H1 (cell line): Measurements from ENCODE around the gene COL21A1. TPM values are rescaled to one million over a fixed set of nuclear protein-coding genes. Genes with fewer than 3 reads are reported as not detected.

ENCODE experiments used
- CTCF ChIA-PET: fragments of 300-600 bp; sonication (Branson Sonifier 250); formaldehyde crosslinking; loops from one replicate; lab custom pipeline; 2021; ENCODE audit not compliant: partially characterized antibody; lab: Charles Lee
- POLR2A ChIA-PET: fragments of 300-600 bp; sonication (Branson Sonifier 250); formaldehyde crosslinking; loops from one replicate; lab custom pipeline; 2021; ENCODE audit warnings: inconsistent platforms; ENCODE audit not compliant: partially characterized antibody; lab: Charles Lee
- DNase-seq, 2 experiments: peaks; one replicate each; pipeline versions ENCODE4 v3.0.0 to v3.0.0-alpha.2; 2010 to 2022; ENCODE audit warnings: low spot score in 2 of 2, low read depth in 1 of 2, mixed read lengths in 1 of 2
- FAIRE-seq: peaks from 2 replicates; lab custom pipeline; 2011; peaks lifted over from hg19 to GRCh38; lab: Jason Lieb, UNC
- H2AFZ ChIP-seq: 2 replicates; pipeline ENCODE4 v1.8.1; 2012; ENCODE audit warnings: low read length, inconsistent platforms
- H2AK5ac ChIP-seq: 2 replicates; pipeline ENCODE4 v1.6.1; 2013; ENCODE audit warnings: low read depth, low read length
- H2BK120ac ChIP-seq: replicated peaks from 2 replicates; pipeline ENCODE3; 2013; ENCODE audit warnings: low read depth, low read length, inconsistent platforms
- H2BK12ac ChIP-seq: 2 replicates; pipeline ENCODE4 v1.6.1; 2013; ENCODE audit warnings: low read depth, low read length
- H2BK15ac ChIP-seq: 2 replicates; pipeline ENCODE4 v1.6.1; 2013; ENCODE audit warnings: low read length
- H2BK20ac ChIP-seq: 2 replicates; pipeline ENCODE4 v1.6.1; 2013; ENCODE audit warnings: low read length
- H2BK5ac ChIP-seq: 2 replicates; pipeline ENCODE4 v1.6.1; 2013; ENCODE audit warnings: low read depth, low read length
- H3K14ac ChIP-seq: 2 replicates; pipeline ENCODE4 v1.6.1; 2013; ENCODE audit warnings: inconsistent platforms; ENCODE audit not compliant: insufficient read length
- H3K18ac ChIP-seq: 2 replicates; pipeline ENCODE4 v1.6.1; 2013; ENCODE audit warnings: low read length; ENCODE audit errors: extremely low read depth
- H3K23ac ChIP-seq: 2 replicates; pipeline ENCODE4 v1.6.1; 2013; ENCODE audit warnings: inconsistent platforms; ENCODE audit not compliant: insufficient read length
- H3K23me2 ChIP-seq: 2 replicates; pipeline ENCODE4 v1.6.1; 2013; ENCODE audit warnings: low read depth, low read length
- H3K27ac ChIP-seq: 2 replicates; pipeline ENCODE4 v1.6.1; 2011; ENCODE audit warnings: low read depth, low read length, inconsistent platforms
- H3K27me3 ChIP-seq, 4 experiments: replicated peaks in 1 of 4; 1 replicate in 1 of 4; 2 replicates in 3 of 4; pipeline versions ENCODE4 v1.6.1 to v1.8.1; 2011 to 2013; ENCODE audit warnings: low read length in 3 of 4, mild to moderate bottlenecking in 3 of 4, inconsistent platforms in 2 of 4, mixed read lengths in 2 of 4, moderate library complexity in 1 of 4; ENCODE audit not compliant: control insufficient read depth in 3 of 4, insufficient read depth in 3 of 4; ENCODE audit errors: extremely low read depth in 1 of 4
- H3K36me3 ChIP-seq, 4 experiments: 2 replicates each; pipeline versions ENCODE4 v1.6.1 to v1.8.1; 2011 to 2013; ENCODE audit warnings: mild to moderate bottlenecking in 4 of 4, low read length in 3 of 4, moderate library complexity in 2 of 4, control low read depth in 1 of 4, inconsistent platforms in 1 of 4; ENCODE audit not compliant: insufficient read depth in 4 of 4, control insufficient read depth in 2 of 4
- H3K4ac ChIP-seq: replicated peaks from 2 replicates; pipeline ENCODE3; 2013; ENCODE audit warnings: low read length, low read depth, mixed read lengths, inconsistent platforms; ENCODE audit not compliant: insufficient read length
- H3K4me1 ChIP-seq, 4 experiments: replicated peaks in 1 of 4; 1 replicate in 1 of 4; 2 replicates in 3 of 4; pipeline versions ENCODE4 v1.6.1 to v1.8.1; 2011 to 2013; ENCODE audit warnings: low read length in 3 of 4, inconsistent platforms in 2 of 4, mixed read lengths in 1 of 4; ENCODE audit not compliant: insufficient read depth in 4 of 4, control insufficient read depth in 3 of 4
- H3K4me2 ChIP-seq, 2 experiments: 2 replicates each; pipeline versions ENCODE4 v1.6.1 to v1.8.1; 2011 to 2013; ENCODE audit warnings: low read depth in 2 of 2, low read length in 2 of 2, control low read depth in 1 of 2, inconsistent platforms in 1 of 2, mild to moderate bottlenecking in 1 of 2; ENCODE audit not compliant: insufficient read depth in 1 of 2
- H3K4me3 ChIP-seq, 4 experiments: fragments of 200-600, 300-600 bp in 1 of 4; sonication (generic), shearing (Covaris generic), sonication (Bioruptor Twin) in 1 of 4; 2 replicates each; pipeline versions ENCODE4 v1.5.1 to v1.8.1; 2011 to 2016; ENCODE audit warnings: low read length in 4 of 4, low read depth in 3 of 4, control low read depth in 2 of 4, inconsistent platforms in 2 of 4, mild to moderate bottlenecking in 2 of 4, mixed read lengths in 1 of 4, moderate library complexity in 1 of 4; ENCODE audit not compliant: insufficient read depth in 2 of 4; ENCODE audit errors: extremely low read depth in 1 of 4
- H3K56ac ChIP-seq: replicated peaks from 2 replicates; pipeline ENCODE3; 2013; ENCODE audit warnings: low read depth, mild to moderate bottlenecking, mixed read lengths, low read length, inconsistent platforms; ENCODE audit not compliant: insufficient read length
- H3K79me1 ChIP-seq: 2 replicates; pipeline ENCODE4 v1.6.1; 2013; ENCODE audit warnings: low read depth, low read length, control low read depth
- H3K79me2 ChIP-seq, 2 experiments: 2 replicates each; pipeline versions ENCODE4 v1.6.1 to v1.8.1; 2012 to 2013; ENCODE audit warnings: low read length in 2 of 2, mild to moderate bottlenecking in 2 of 2, inconsistent platforms in 1 of 2; ENCODE audit not compliant: insufficient read depth in 2 of 2, control insufficient read depth in 1 of 2
- H3K9ac ChIP-seq, 4 experiments: replicated peaks in 1 of 4; 1 replicate in 1 of 4; 2 replicates in 3 of 4; pipeline versions ENCODE4 v1.6.1 to v1.8.1; 2011 to 2013; ENCODE audit warnings: low read depth in 3 of 4, low read length in 3 of 4, control low read depth in 2 of 4, mild to moderate bottlenecking in 2 of 4, moderate library complexity in 2 of 4, inconsistent platforms in 1 of 4; ENCODE audit errors: extremely low read depth in 1 of 4
- H3K9me3 ChIP-seq, 2 experiments: 2 replicates each; pipeline versions ENCODE4 v1.6.1 to v1.8.1; 2012 to 2013; ENCODE audit warnings: mild to moderate bottlenecking in 2 of 2, moderate library complexity in 2 of 2, control low read depth in 1 of 2, inconsistent platforms in 1 of 2, low read depth in 1 of 2, low read length in 1 of 2, mixed read lengths in 1 of 2; ENCODE audit not compliant: insufficient read depth in 2 of 2
- H4K20me1 ChIP-seq, 2 experiments: replicated peaks in 1 of 2; 2 replicates each; pipeline versions ENCODE3 to v1.8.1; 2011 to 2013; ENCODE audit warnings: inconsistent platforms in 2 of 2, low read length in 2 of 2, mild to moderate bottlenecking in 1 of 2; ENCODE audit not compliant: insufficient read depth in 2 of 2, control insufficient read depth in 1 of 2
- H4K5ac ChIP-seq: 2 replicates; pipeline ENCODE4 v1.6.1; 2013; ENCODE audit warnings: low read length, low read depth, mixed read lengths, inconsistent platforms; ENCODE audit not compliant: insufficient read length
- H4K8ac ChIP-seq: 2 replicates; pipeline ENCODE4 v1.8.0; 2013; ENCODE audit warnings: mild to moderate bottlenecking, moderate library complexity, low read length, inconsistent platforms; ENCODE audit not compliant: insufficient read depth; ENCODE audit errors: extremely low read depth
- H4K91ac ChIP-seq: replicated peaks from 2 replicates; pipeline ENCODE3; 2013; ENCODE audit warnings: low read length, mixed read lengths, inconsistent platforms; ENCODE audit not compliant: insufficient read length
- CBX5 ChIP-seq: fragments of 300-800, 300-1000 bp; sonication (generic); IDR thresholded peaks from 2 replicates; pipeline ENCODE4 v1.7.1; 2016; ENCODE audit warnings: antibody characterized with exemption, low read length, low read depth
- KDM4A ChIP-seq: IDR thresholded peaks from one replicate; pipeline ENCODE4 v1.7.1; 2012; ENCODE audit warnings: low read depth, mild to moderate bottlenecking, moderate library complexity, low read length, inconsistent platforms; ENCODE audit not compliant: severe bottlenecking
- POU5F1 ChIP-seq: IDR thresholded peaks from 2 replicates; pipeline ENCODE4 v1.6.1; 2011; ENCODE audit warnings: low read depth, mild to moderate bottlenecking, low read length, moderate library complexity
- SAP30 ChIP-seq: fragments of 300-600 bp; sonication (generic); IDR thresholded peaks from 2 replicates; pipeline ENCODE4 v1.7.1; 2012; ENCODE audit warnings: low read length, moderate library complexity, mild to moderate bottlenecking, inconsistent platforms; ENCODE audit not compliant: insufficient read depth, insufficient replicate concordance
- SIX5 ChIP-seq: IDR thresholded peaks from 2 replicates; pipeline ENCODE4 v1.6.1; 2011; ENCODE audit warnings: mild to moderate bottlenecking, low read depth, low read length
- WGBS, 2 experiments: shearing (Covaris generic) in 1 of 2; methylation state at CpG; one replicate each; pipeline versions ENCODE4 v1.1.6 to v1.1.7; 2013 to 2015; ENCODE audit warnings: low lambda C conversion rate in 2 of 2, mixed read lengths in 2 of 2, inconsistent platforms in 1 of 2, low coverage in 1 of 2, missing lambda C conversion rate in 1 of 2; ENCODE audit not compliant: insufficient replicate concordance in 2 of 2, insufficient coverage in 1 of 2, insufficient read length in 1 of 2; ENCODE audit errors: extremely low coverage in 1 of 2, missing lambda C conversion rate in 1 of 2; 5-methylcytosine and 5-hydroxymethylcytosine counted together
- polyA plus RNA-seq, 7 experiments: library from polyadenylated mRNA; depleted of rRNA in 3 of 7; stranded (reverse) in 5 of 7; unstranded in 2 of 7; fragments of >200 nt in 5 of 7; fragments of 200-250 nt in 2 of 7; gene quantifications; 1 replicate in 5 of 7; 2 replicates in 1 of 7; 4 replicates in 1 of 7; pipeline versions ENCODE4 v1.2.1 to v1.2.3, GENCODE V29; 2011 to 2013; ENCODE audit warnings: missing spikeins in 2 of 7, mixed read lengths in 2 of 7
- total RNA-seq: library from RNA; stranded (reverse); fragmentation: NEBNext Ultra II Directional; extraction: Animal tissue kit (Norgen Biotek cat#: 25700); gene quantifications from 2 replicates; pipeline ENCODE4 v1.2.1, GENCODE V29; 2021
- TF ChIP-seq, protein P1 (sequence below): IDR thresholded peaks from 2 replicates; pipeline ENCODE4 v1.6.1; 2012; ENCODE audit warnings: inconsistent platforms

Gene COL21A1
- total and polyA plus RNA-seq, 2 of the 8 experiments (the other 6 are each of a cell fraction or from before 2014, with no cell fraction given): 1.6 to 3.4 TPM

DNA sequence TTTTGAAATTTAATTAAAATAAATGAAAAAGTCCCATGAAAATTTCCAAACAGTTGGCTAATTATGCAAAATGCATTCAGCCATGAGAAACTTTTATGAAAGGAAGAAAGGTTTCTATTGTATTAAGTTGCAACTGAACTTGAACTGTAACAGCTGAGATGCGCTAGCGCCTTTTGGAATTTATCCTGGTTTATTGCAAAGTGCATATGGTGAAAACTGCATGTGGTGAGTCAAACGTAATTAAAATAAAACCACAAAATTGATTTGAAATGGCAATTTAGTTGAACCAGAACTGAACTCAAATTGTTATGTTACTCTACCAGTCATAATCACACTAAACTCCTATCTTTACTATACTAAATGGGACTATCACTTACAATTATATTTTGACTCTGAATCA is 46.4 kb upstream of the COL21A1 start:
- Histone ChIP-seq H3K23me2 (no peaks in the 10 kb centered on the region), H4K91ac (no peak overlapping the region), H2BK15ac (no peak overlapping the region), H4K5ac (no peak overlapping the region), H4K8ac (no peak overlapping the region), H2BK120ac (no peak overlapping the region), H3K56ac (no peak overlapping the region), H3K36me3 (no peaks in the 10 kb centered on the region), H3K23ac (no peak overlapping the region), H3K27ac (no peak overlapping the region), H3K14ac (no peak overlapping the region), H2AFZ (no peak overlapping the region), H2BK20ac (no peak overlapping the region), H3K79me2 (no peaks in the 10 kb centered on the region), H3K4me1 (peaks cover 0 to 3% (median 2%) of the 10 kb centered on the region in 4 experiments; a peak in 3 of 7 replicates), H3K79me1 (no peaks in the 10 kb centered on the region), H3K4ac (no peak overlapping the region), H3K27me3 (no peaks in the 10 kb centered on the region), H3K4me2 (no peak overlapping the region), H2BK5ac (no peak overlapping the region), H4K20me1 (no peaks in the 10 kb centered on the region), H2BK12ac (no peak overlapping the region), H3K9me3 (no peaks in the 10 kb centered on the region), H2AK5ac (no peak overlapping the region), H3K18ac (no peak overlapping the region), H3K4me3 (no peak overlapping the region), H3K9ac (no peak overlapping the region)
- CTCF ChIA-PET: interaction anchor here (0.6 to 3.7 kb wide), 8 partner anchors 15 to 1000 kb away, joined by 3 to 30 read pairs (median 6); no protein-coding TSS in a partner anchor
- 88% methylated on average over 3 of the region's 3 CpGs; no CpG with 5 or more reads in 1 of the 2 experiments for WGBS, 2 experiments
- TF ChIP-seq CBX5 (no peak), SAP30 (no peak), SIX5 (no peak), POU5F1 (no peak), KDM4A (no peak)
- TF ChIP-seq, protein P1, sequence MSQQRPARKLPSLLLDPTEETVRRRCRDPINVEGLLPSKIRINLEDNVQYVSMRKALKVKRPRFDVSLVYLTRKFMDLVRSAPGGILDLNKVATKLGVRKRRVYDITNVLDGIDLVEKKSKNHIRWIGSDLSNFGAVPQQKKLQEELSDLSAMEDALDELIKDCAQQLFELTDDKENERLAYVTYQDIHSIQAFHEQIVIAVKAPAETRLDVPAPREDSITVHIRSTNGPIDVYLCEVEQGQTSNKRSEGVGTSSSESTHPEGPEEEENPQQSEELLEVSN: no peak
- POLR2A ChIA-PET: no interaction called here
- no peak for DNase-seq
- no peak for FAIRE-seq
